NCI-H510A treated with DMSO at 0.1 percent for 48 hours (cell line): ENCODE measurements around the gene DDX20.
A peak's percentile ranks its signal among the peaks of the same experiment; 100 is the strongest.

Source experiments
- DNase-seq: peaks from one replicate; lab custom pipeline; 2025; lab: John Stamatoyannopoulos, UW

Gene DDX20

GRCh38 chr1:111755331-111756123 lies at the start of gene DDX20:
Gene DDX20 (plus strand): TSS chr1:111755901. CDS start chr1:111755925, 24 bp downstream.
- peak; percentile 95 for DNase-seq

GRCh38 chr1:111706921-111707320 lies 48.8 kb upstream of the DDX20 start:
- DNase-seq = no peak

- no peak for DNase-seq
These were observed 47.8 kb upstream of the DDX20 start for GRCh38 chr1:111707906-111708305.

GRCh38 chr1:111709986-111710385 lies 45.7 kb upstream of the DDX20 start:
- DNase-seq = no peak

GRCh38 chr1:111716333-111716732 lies 39.4 kb upstream of the DDX20 start:
- DNase-seq = no peak

GRCh38 chr1:111717450-111717849 lies 38.3 kb upstream of the DDX20 start:
- DNase-seq = no peak

GRCh38 chr1:111719135-111719534 lies 36.6 kb upstream of the DDX20 start:
- DNase-seq = no peak

- no peak for DNase-seq
These were observed 36.0 kb upstream of the DDX20 start for GRCh38 chr1:111719674-111720132.

GRCh38 chr1:111720274-111720976 lies 35.3 kb upstream of the DDX20 start:
- no peak for DNase-seq

- no peak for DNase-seq
These were observed 34.5 kb upstream of the DDX20 start for GRCh38 chr1:111720977-111721786.

- no peak for DNase-seq
These were observed 32.5 kb upstream of the DDX20 start for GRCh38 chr1:111723091-111723806.

- no peak for DNase-seq
These were observed 31.8 kb upstream of the DDX20 start for GRCh38 chr1:111723871-111724270.

GRCh38 chr1:111725192-111725591 lies 30.5 kb upstream of the DDX20 start:
- no peak for DNase-seq

- no peak for DNase-seq
These were observed 28.6 kb upstream of the DDX20 start for GRCh38 chr1:111727056-111727455.

- DNase-seq = no peak
These were observed 26.3 kb upstream of the DDX20 start for GRCh38 chr1:111729271-111729921.

GRCh38 chr1:111729946-111730681 lies 25.6 kb upstream of the DDX20 start:
- DNase-seq = no peak

GRCh38 chr1:111730706-111731105 lies 25.0 kb upstream of the DDX20 start:
- no peak for DNase-seq

- DNase-seq = no peak
These were observed 23.7 kb upstream of the DDX20 start for GRCh38 chr1:111731956-111732355.

- DNase-seq = no peak
These were observed 23.0 kb upstream of the DDX20 start for GRCh38 chr1:111732718-111733117.

GRCh38 chr1:111733183-111733991 lies 22.3 kb upstream of the DDX20 start:
- DNase-seq = peak; percentile 60
